Measurements from ENCODE around the gene RNU5D-1. TPM values are rescaled to one million over a fixed set of nuclear protein-coding genes. Genes with fewer than 3 reads are reported as not detected.

RNU5D-1 gene
- total RNA-seq, 1 donor from 2014 or later = not detected

GRCh38 chr1:44735992-44736391 is 5.0 kb upstream of the RNU5D-1 start:
- intact Hi-C loops (cut with DNase I) = no loop called here
- DNase-seq = no peak
- H3K4me1 ChIP-seq = peaks cover 14% of the 10 kb centered on the region
- no peaks in the 10 kb centered on the region for H3K9me3 ChIP-seq
- no peaks in the 10 kb centered on the region for H3K36me3 ChIP-seq
- no peak overlapping the region for H3K27ac ChIP-seq
- H3K4me3 ChIP-seq = no peak overlapping the region
- no peak for ATAC-seq
- no peaks in the 10 kb centered on the region for H3K27me3 ChIP-seq (ENCODE audit: low read depth)
- no peak for TF ChIP-seq CTCF (IDR thresholded peaks at IDR 0.05)

DNA sequence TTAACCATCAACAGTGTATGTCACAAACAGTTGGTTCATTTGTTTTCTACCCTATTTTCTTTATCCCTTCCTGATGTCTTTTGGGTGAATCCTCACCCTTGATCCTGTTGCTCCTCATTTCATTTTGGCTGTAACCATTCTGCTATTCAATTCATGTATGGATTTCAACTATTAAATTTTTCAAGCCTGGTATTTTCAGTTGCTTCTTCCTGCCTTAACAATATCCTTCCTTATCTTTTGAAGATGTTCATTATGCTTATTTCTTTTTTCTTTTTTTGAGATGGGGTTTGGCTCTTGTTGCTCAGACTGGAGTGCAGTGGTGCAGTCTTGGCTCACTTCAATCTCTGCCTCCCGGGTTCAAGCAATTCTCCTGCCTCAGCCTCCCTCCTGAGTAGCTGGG is 2.8 kb upstream of the RNU5D-1 start:
- H3K4me3 ChIP-seq = no peak overlapping the region
- intact Hi-C loops (cut with DNase I) = no loop called here
- H3K9me3 ChIP-seq = no peaks in the 10 kb centered on the region
- H3K27ac ChIP-seq = no peak overlapping the region
- ATAC-seq = no peak
- no peaks in the 10 kb centered on the region for H3K36me3 ChIP-seq
- H3K27me3 ChIP-seq (ENCODE audit: low read depth) = no peaks in the 10 kb centered on the region
- no peak for DNase-seq
- TF ChIP-seq CTCF (IDR thresholded peaks at IDR 0.05) = no peak
- peaks cover 29% of the 10 kb centered on the region for H3K4me1 ChIP-seq

GRCh38 chr1:44733365-44733764 is 2.4 kb upstream of the RNU5D-1 start:
- H3K27ac ChIP-seq = no peak overlapping the region
- no peak for ATAC-seq
- TF ChIP-seq CTCF (IDR thresholded peaks at IDR 0.05) = no peak
- intact Hi-C loops (cut with DNase I) = no loop called here
- H3K4me3 ChIP-seq = no peak overlapping the region
- no peaks in the 10 kb centered on the region for H3K9me3 ChIP-seq
- H3K4me1 ChIP-seq = peaks cover 29% of the 10 kb centered on the region
- H3K27me3 ChIP-seq (ENCODE audit: low read depth) = no peaks in the 10 kb centered on the region
- no peaks in the 10 kb centered on the region for H3K36me3 ChIP-seq
- no peak for DNase-seq

DNA sequence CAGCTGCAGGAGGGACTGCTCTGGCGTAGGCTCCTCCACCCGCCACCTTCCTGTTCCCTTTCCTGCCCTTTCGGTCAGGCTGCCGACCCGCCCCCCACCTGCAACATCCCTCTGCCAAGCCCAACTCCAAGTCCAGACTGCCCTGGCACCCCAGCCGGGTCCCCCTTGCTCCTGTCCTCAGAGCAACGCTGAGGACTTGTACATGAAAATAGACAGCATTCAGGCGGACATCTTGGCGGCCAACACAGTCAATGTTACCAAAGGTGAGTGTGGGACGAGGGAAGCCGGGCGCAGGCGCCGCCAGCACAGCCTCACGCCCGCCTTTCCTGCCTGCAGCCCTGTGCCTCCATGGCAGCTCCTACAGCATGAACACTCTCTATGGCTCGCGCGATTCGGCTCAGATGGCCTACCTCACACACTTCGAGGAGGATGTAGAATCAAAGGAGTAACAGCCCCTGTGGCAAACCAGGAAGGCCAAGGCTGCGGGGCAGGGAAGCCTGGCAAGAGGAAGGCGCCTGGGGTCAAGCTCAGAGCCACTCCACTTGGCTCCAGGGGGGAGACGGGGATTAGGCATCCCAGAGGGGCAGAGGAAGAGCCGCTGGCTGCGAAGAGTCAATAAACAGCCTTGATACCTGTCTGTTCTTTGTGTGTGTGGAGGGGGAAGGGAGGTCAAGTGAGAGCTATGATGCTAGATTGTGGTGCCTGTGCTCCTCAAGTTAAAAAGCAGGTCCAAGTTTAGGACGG is 5.8 kb downstream of the RNU5D-1 start:
- Histone ChIP-seq H3K36me3 (no peaks in the 10 kb centered on the region), H3K4me3 (no peak overlapping the region), H3K4me1 (peaks cover 17% of the 10 kb centered on the region), H3K27ac (no peak overlapping the region), H3K9me3 (no peaks in the 10 kb centered on the region), H3K27me3 (ENCODE audit: low read depth) (no peaks in the 10 kb centered on the region)
- intact Hi-C loops (cut with DNase I) = no loop called here
- ATAC-seq = no peak
- no peak for DNase-seq
- no peak for TF ChIP-seq CTCF (IDR thresholded peaks at IDR 0.05)

DNA sequence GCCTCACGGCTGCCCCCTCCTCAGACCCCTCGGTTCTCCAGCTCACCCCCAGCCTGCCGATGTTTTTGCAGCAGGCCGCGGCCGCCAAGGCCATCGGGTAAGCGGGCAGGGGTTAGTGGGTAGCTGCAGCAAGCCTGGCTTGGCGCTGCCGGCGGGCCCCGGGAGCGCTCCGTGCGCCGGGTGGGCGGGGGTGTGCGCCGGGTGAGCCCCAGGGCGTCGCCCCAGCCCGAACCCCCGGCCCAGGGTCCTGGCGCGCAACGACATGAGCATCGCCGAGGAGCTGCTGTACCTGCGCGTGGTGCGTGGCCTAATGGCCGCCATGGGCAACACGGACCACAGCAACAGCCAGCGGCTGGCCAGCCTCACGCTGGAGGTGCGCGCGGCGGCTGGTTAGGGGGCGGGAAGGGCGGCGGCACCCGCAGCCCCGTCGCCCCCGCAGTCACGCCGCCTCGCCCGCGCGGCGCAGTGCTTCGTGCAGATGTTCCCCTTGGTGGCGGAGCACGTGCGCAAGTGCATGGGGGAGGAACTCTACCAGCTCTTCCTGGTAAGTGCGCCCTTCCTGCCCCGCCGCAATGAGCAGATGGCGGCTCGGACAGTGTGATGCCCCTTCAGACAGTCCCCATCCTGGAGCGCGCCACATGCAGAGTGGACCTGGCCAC is 6.5 kb downstream of the RNU5D-1 start:
- no peak overlapping the region for H3K4me3 ChIP-seq
- intact Hi-C loops (cut with DNase I) = no loop called here
- no peaks in the 10 kb centered on the region for H3K9me3 ChIP-seq
- no peaks in the 10 kb centered on the region for H3K27me3 ChIP-seq (ENCODE audit: low read depth)
- ATAC-seq (no peak), DNase-seq (no peak)
- no peaks in the 10 kb centered on the region for H3K36me3 ChIP-seq
- H3K4me1 ChIP-seq = peaks cover 10% of the 10 kb centered on the region
- no peak overlapping the region for H3K27ac ChIP-seq
- no peak for TF ChIP-seq CTCF (IDR thresholded peaks at IDR 0.05)

Data from lower lobe of right lung (tissue), 2 donors.